Body of pancreas (tissue), 4 donors: ENCODE measurements around the gene STX11.

ENCODE experiments used
- CTCF ChIP-seq, 7 experiments: fragments of 450-650 bp in 4 of 7; fragments of 200-600 bp in 3 of 7; sonication (generic) in 3 of 7; IDR thresholded peaks; one replicate each; pipeline ENCODE4 v1.5.1; 2016 to 2019; ENCODE audit warnings: antibody characterized with exemption in 7 of 7
- POLR2A ChIP-seq, 3 donors: fragments of 450-650 bp; IDR thresholded peaks; one replicate each; pipeline ENCODE4 v1.6.1; 2016; ENCODE audit warnings: antibody characterized with exemption in 3 of 3, mild to moderate bottlenecking in 2 of 3

GRCh38 chr6:144123421-144123820 lies 26.9 kb upstream of the STX11 start:
- TF ChIP-seq CTCF (IDR thresholded peaks at IDR 0.05) (no peak), POLR2A (IDR thresholded peaks at IDR 0.05) (no peak)
